Embryonic facial prominence (tissue), 1 donor: ENCODE measurements around the gene ARMC2.

ENCODE experiments used
- DNase-seq: peaks from one replicate; pipeline ENCODE4 v3.0.0-alpha.2; 2016; ENCODE audit errors: extremely low spot score

ARMC2 gene

GRCh38 chr6:108988296-108988695 is 140.1 kb downstream of the ARMC2 start:
- no peak for DNase-seq

- no peak for DNase-seq
Observed at GRCh38 chr6:108988765-108989164, 140.5 kb downstream of the ARMC2 start.

GRCh38 chr6:108989700-108990099 is 141.5 kb downstream of the ARMC2 start:
- DNase-seq, result no peak

- no peak for DNase-seq
Observed at GRCh38 chr6:108993876-108994275, 145.7 kb downstream of the ARMC2 start.

GRCh38 chr6:108995296-108995695 is 147.1 kb downstream of the ARMC2 start:
- no peak for DNase-seq

- no peak for DNase-seq
Observed at GRCh38 chr6:108996208-108996607, 148.0 kb downstream of the ARMC2 start.

- DNase-seq, result no peak
Observed at GRCh38 chr6:108998485-108998884, 150.3 kb downstream of the ARMC2 start.

- DNase-seq, result no peak
Observed at GRCh38 chr6:108999428-108999827, 151.2 kb downstream of the ARMC2 start.

GRCh38 chr6:109000289-109000688 is 152.1 kb downstream of the ARMC2 start:
- no peak for DNase-seq

- DNase-seq, result no peak
Observed at GRCh38 chr6:109001291-109001894, 153.2 kb downstream of the ARMC2 start.

GRCh38 chr6:109002051-109002697 is 154.0 kb downstream of the ARMC2 start:
- DNase-seq, result no peak

- DNase-seq, result no peak
Observed at GRCh38 chr6:109002882-109003281, 154.7 kb downstream of the ARMC2 start.

- no peak for DNase-seq
Observed at GRCh38 chr6:109006818-109007217, 158.6 kb downstream of the ARMC2 start.

- no peak for DNase-seq
Observed at GRCh38 chr6:109007521-109007920, 159.3 kb downstream of the ARMC2 start.

- DNase-seq, result no peak
Observed at GRCh38 chr6:109008054-109008453, 159.8 kb downstream of the ARMC2 start.

- no peak for DNase-seq
Observed at GRCh38 chr6:109008537-109009235, 160.5 kb downstream of the ARMC2 start.

- DNase-seq, result peak; percentile 55
Observed at GRCh38 chr6:109009236-109009961, 161.2 kb downstream of the ARMC2 start.

- DNase-seq, result no peak
Observed at GRCh38 chr6:109009962-109010704, 161.9 kb downstream of the ARMC2 start.

GRCh38 chr6:109010705-109011102 is 162.5 kb downstream of the ARMC2 start:
- DNase-seq, result no peak

- no peak for DNase-seq
Observed at GRCh38 chr6:109013656-109014305, 165.6 kb downstream of the ARMC2 start.

- no peak for DNase-seq
Observed at GRCh38 chr6:109014606-109015005, 166.4 kb downstream of the ARMC2 start.
